HepG2 (cell line): ENCODE measurements around the gene RNASE4. TPM values are rescaled to one million over a fixed set of nuclear protein-coding genes. Genes with fewer than 3 reads are reported as not detected.

ENCODE experiments used
- ARID3A ChIP-seq: IDR thresholded peaks from 2 replicates; pipeline ENCODE4 v1.6.1; 2012; ENCODE audit warnings: low read depth, low read length, improper control_type of control experiment
- ARID4A ChIP-seq: sonication (generic); formaldehyde crosslinking; IDR thresholded peaks from 2 replicates; pipeline ENCODE4 v1.5.0; 2020; ENCODE audit warnings: mild to moderate bottlenecking, missing genetic modification reagents, borderline replicate concordance
- ATF4 ChIP-seq, 2 experiments: fragments of 450-650 bp in 1 of 2; sonication (generic) in 1 of 2; formaldehyde crosslinking; IDR thresholded peaks; 2 replicates each; pipeline versions ENCODE4 v1.5.0 to v1.8.0; 2020 to 2022; ENCODE audit warnings: mild to moderate bottlenecking in 1 of 2, missing genetic modification reagents in 1 of 2
- ATF6 ChIP-seq: sonication (generic); formaldehyde crosslinking; conservative IDR thresholded peaks from 2 replicates; pipeline ENCODE4 v1.4.0; 2020; ENCODE audit warnings: missing genetic modification reagents
- BRD4 ChIP-seq: sonication (generic); formaldehyde crosslinking; IDR thresholded peaks from 2 replicates; pipeline ENCODE4 v1.4.0; 2020; ENCODE audit warnings: missing genetic modification reagents
- GATAD2A ChIP-seq: IDR thresholded peaks from 2 replicates; pipeline ENCODE4 v1.6.1; 2016
- HNRNPLL ChIP-seq: fragments of 200-400 bp; formaldehyde crosslinking; IDR thresholded peaks from 2 replicates; pipeline ENCODE4 v1.6.1; 2017; ENCODE audit warnings: mild to moderate bottlenecking, low read depth, low read length; ENCODE audit not compliant: poor library complexity, severe bottlenecking
- IRF2 ChIP-seq: IDR thresholded peaks from 2 replicates; pipeline ENCODE4 v1.6.1; 2018; ENCODE audit warnings: missing genetic modification reagents, missing compliant biosample characterization
- NFYC ChIP-seq: IDR thresholded peaks from 2 replicates; pipeline ENCODE4 v1.6.1; 2016; ENCODE audit warnings: missing genetic modification reagents, missing compliant biosample characterization
- PHF8 ChIP-seq: sonication (generic); formaldehyde crosslinking; IDR thresholded peaks from 2 replicates; pipeline ENCODE4 v1.5.0; 2020; ENCODE audit warnings: missing genetic modification reagents
- SP5 ChIP-seq: IDR thresholded peaks from 2 replicates; pipeline ENCODE4 v1.6.1; 2016; ENCODE audit warnings: low read depth, borderline replicate concordance
- TRIM22 ChIP-seq: fragments of 450-650 bp; IDR thresholded peaks from 2 replicates; pipeline ENCODE4 v1.6.1; 2017
- USF2 ChIP-seq, 2 experiments: sonication (generic) in 1 of 2; formaldehyde crosslinking in 1 of 2; IDR thresholded peaks; 2 replicates each; pipeline versions ENCODE4 v1.5.1 to v1.6.1; 2011 to 2020; ENCODE audit warnings: borderline replicate concordance in 1 of 2, low read depth in 1 of 2, low read length in 1 of 2, mild to moderate bottlenecking in 1 of 2, missing genetic modification reagents in 1 of 2, moderate library complexity in 1 of 2
- ZIK1 ChIP-seq: sonication (generic); formaldehyde crosslinking; IDR thresholded peaks from 2 replicates; pipeline ENCODE4 v1.5.0; 2020; ENCODE audit warnings: mild to moderate bottlenecking, low read depth, missing genetic modification reagents, borderline replicate concordance
- polyA plus RNA-seq, 8 experiments: library from polyadenylated mRNA; depleted of rRNA in 3 of 8; stranded (reverse) in 7 of 8; unstranded in 1 of 8; fragments of >200 nt; fragmentation: Illumina TruSeq in 4 of 8; extraction: Trizol in 4 of 8; gene quantifications; 2 replicates each; pipeline versions ENCODE4 v1.2.1 to v1.2.3, GENCODE V29; 2011 to 2016; ENCODE audit warnings: low read depth in 4 of 8, missing spikeins in 1 of 8, mixed read lengths in 1 of 8; ENCODE audit not compliant: insufficient read depth in 1 of 8
- total RNA-seq, 5 experiments: library from RNA; depleted of rRNA; stranded (reverse); fragments of >200 nt; fragmentation: Illumina TruSeq; extraction: Trizol; gene quantifications; 2 replicates each; pipeline ENCODE4 v1.2.3, GENCODE V29; 2016; ENCODE audit warnings: low read depth in 1 of 5

The RNASE4 gene
- total and polyA plus RNA-seq, 2 of the 13 experiments (the other 11 are each of a cell fraction or from before 2014, with no cell fraction given), result 109 to 983 TPM

GRCh38 chr14:20686386-20687143 is 2.2 kb downstream of the RNASE4 start (continued):
- TF ChIP-seq ARID3A (peak; percentile 89), ATF4 (CRISPR knock-in tag; IDR thresholded peaks at IDR 0.05) (peak in 1 of 2 experiments; percentile 90; a peak in 2 of 4 replicates), SP5 (CRISPR knock-in tag) (peak; percentile 61), IRF2 (peak; percentile 88), ATF6 (CRISPR knock-in tag) (0 out of 2 replicates have a peak, but pooled peaks have one; percentile 51), ZIK1 (CRISPR knock-in tag) (0 out of 2 replicates have a peak, but pooled peaks have one; percentile 45), TRIM22 (no peak), USF2 (IDR thresholded peaks at IDR 0.05; ENCODE audit: low read depth, low read length) (0 out of 2 replicates have a peak, but pooled peaks have one; percentile 28), USF2 (CRISPR knock-in tag; IDR thresholded peaks at IDR 0.05; ENCODE audit: borderline replicate concordance) (peak; percentile 54; the same call in 1 of the 2 replicates), ARID4A (CRISPR knock-in tag) (peak; percentile 56; the same call in 1 of the 2 replicates), PHF8 (CRISPR knock-in tag) (peak; percentile 30; the same call in 1 of the 2 replicates), NFYC (CRISPR knock-in tag) (no peak; the same call in 1 of the 2 replicates), HNRNPLL (no peak), GATAD2A (peak; percentile 97), BRD4 (CRISPR knock-in tag) (no peak)
